GM19468 (cell line): ENCODE results near the gene TLE2.
"Not testable (repeated sequence)": the region's sequence is repeated elsewhere in the genome, so short reads cannot be mapped to it uniquely, and the experiment has no call there.

Source experiments
- ATAC-seq: cut with Tn5 transposase; IDR thresholded peaks from one replicate; pipeline ENCODE4 v1.9.1; 2021; ENCODE audit warnings: mild to moderate bottlenecking, moderate library complexity, moderate number of reproducible peaks; ENCODE audit not compliant: unreplicated experiment; ENCODE audit errors: extremely low read depth

Gene TLE2

DNA sequence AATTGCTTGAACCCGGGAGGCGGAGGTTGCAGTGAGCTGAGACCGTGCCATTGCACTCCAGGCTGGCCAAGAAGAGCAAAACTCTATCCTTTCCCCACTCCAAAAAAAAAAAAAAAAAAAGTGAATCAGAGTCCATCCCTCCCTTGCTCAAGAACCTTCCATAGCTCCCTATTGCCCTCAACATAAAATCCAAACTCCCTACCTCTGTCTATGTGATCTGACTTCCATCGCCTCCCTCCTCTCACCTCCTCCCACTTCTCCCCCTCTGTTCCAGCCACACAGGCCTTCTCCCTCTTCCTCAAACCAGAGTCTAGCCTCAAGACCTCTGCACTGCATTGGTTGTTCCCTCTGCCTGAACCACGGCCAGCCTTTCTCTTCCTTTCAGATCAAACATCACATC lies 10.0 kb upstream of the TLE2 start:
- no peak for ATAC-seq

DNA sequence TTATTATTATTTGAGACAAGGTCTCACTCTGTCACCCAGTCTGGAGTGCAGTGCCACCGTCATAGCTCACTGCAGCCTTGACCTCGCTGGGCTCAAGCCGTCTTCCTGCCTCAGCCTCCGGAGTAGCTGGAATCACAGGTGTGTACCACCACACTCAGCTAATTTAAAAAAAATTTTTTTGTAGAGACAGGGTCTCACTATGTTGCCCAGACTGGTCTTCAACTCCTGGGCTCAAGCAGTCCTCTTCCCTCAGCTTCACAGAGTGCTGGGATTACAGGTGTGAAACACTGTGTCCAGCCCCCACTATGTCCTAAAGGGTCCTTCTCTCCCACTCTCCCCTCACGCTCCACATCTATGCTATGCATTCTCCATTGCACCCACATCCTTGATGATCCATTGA lies 9.1 kb upstream of the TLE2 start:
- ATAC-seq, result no peak

DNA sequence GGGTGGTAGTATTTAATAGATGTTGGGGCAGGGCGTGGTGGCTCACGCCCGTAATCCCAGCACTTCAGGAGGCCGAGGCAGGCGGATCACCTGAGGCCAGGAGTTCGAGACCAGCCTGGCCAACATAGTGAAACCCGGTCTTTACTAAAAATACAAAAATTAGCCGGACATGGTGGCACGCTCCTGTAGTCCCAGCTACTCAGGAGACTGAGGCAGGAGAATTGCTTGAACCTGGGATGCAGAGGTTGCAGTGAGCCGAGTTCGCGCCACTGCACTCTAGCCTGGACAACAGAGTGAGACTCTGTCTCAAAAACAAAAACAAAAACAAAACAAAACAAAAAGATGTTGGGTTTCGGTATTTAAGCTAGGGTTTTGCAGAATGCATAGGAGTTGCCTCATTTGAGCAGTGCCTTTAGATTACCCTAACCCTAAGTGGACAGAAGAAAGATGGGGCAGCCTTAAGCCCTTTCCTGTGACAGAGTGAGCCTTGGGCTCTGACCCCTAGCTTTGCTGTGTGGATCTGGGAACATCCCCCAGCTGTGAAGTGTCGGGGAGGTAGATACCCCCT lies 8.0 kb upstream of the TLE2 start:
- not testable (repeated sequence) for ATAC-seq

DNA sequence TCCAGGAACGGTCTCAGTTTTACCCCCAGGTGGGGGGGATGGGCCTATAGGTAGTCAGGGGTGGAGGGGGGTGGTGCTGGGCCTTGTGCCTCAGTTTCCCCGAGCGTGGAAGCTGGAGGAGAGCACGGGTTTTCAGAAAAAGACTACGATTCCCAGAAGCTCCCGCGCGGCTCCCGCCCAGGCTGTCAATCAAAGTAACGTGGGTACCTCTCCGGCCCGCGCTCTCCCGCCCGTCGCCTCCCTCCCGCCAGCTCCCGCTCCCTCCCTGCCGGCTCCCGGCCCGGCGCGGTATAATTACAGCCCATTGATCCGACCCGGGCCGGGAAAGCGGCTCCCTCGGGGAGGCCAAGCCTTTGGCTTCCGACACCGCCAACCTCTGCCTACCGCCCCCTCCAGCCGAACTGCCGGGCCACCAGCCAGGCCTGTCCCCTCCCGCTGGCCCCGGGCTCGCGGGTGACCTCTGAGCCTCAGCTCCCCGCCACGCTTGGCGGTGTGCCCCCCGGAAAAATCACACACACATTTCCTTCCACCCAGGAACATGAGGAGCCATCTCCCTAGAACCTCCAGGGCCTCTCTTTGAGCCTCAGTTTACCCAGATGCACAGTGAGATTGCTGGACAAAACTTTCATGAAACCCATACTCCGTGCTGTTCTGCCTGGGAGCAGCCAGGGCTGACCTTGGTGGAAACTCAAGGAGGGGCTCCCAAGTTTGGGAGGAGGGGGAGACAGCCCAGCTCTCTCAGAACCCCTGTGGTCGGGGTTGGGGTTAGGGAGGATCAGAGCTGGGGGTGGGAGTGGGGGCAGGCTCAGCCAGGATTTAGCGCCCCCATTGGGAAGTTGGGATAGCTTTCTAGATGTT lies 7.3 kb upstream of the TLE2 start:
- ATAC-seq, result no peak

- peak; percentile 87 for ATAC-seq
Observed at GRCh38 chr19:3035542-3036118, 6.5 kb upstream of the TLE2 start.

DNA sequence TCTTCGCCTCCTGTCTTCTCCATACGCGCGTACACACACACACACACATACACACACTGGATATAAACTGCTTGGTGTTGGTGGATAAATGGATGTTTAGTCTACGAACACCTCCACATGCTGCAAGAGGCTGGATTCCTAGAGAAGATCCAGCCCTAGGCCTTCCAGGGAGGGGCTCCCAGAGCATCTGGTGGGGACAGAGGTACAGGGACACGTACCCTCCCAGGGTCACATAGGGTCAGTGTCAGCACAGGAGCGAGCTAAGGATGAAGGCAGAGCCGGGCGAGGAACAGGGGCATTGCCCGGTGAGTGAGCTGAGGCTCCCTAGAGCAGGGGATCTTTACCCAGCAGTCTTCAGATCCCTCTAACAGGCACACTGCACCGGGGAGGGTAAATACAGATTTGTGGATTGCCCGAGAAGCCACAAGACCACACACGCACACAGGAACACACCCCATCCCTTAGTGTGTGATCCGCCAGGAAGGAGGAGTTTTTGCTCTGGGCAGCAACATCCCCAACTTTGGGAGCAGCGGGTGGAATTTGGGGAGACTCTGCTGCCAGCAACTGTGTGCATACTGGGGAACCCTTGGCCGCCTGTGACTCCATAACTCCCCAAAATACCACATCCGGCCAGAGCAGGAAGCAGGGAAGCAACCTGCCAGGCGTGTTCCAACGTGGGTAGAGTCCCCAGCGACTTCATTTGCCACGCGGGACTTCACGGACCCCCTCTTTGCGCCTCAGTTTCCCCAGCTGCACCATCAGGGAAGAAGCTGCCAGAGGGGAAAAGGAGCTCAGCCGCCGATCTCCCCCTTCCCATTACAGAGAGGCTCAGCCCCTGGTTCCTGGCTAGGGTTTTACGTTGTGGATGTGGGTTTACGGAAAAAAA lies 5.8 kb upstream of the TLE2 start:
- no peak for ATAC-seq

- ATAC-seq, result no peak
Observed at GRCh38 chr19:3034406-3034655, 5.3 kb upstream of the TLE2 start.

- ATAC-seq, result no peak
Observed at GRCh38 chr19:3033595-3034405, 4.7 kb upstream of the TLE2 start.

DNA sequence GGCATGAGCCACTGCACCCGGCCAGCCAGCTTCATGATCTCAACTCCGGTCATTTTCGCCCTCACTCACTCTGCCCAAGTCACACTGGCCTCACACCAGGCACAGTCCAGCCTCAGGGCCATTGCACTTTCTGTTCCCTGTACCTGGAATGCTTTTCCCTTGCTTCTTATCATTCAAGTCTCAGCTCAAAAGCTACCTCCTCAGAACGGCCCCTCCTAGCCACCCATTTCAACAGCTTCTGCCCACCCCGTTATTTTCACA lies 2.5 kb upstream of the TLE2 start:
- ATAC-seq, result no peak

GRCh38 chr19:3028305-3029064 lies 595 bp downstream of the TLE2 start:
- no peak for ATAC-seq

- no peak for ATAC-seq
Observed at GRCh38 chr19:3027981-3028304, 1.1 kb downstream of the TLE2 start.

DNA sequence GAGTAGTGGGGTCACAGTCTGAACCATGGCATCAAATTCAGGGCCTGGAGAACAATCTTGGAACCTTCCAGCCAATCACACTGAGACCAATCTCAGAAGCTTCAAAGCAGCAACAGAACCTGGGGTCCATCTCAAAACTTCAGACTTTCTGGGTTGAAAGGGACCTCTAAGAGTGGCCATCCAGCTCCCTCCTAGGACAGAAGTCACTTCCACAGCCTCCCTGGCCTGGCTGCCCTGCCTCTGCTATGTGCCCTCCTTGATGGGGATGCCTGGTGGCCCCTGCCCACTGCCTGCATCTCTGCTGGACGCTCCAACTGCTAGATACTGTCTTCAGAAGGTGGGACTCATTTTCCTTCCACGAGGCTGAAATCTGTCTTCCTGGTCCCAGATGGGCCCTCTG lies 1.8 kb downstream of the TLE2 start:
- no peak for ATAC-seq

GRCh38 chr19:3026768-3027167 lies 2.3 kb downstream of the TLE2 start:
- no peak for ATAC-seq

GRCh38 chr19:3025549-3025886 lies 3.6 kb downstream of the TLE2 start:
- ATAC-seq, result no peak

DNA sequence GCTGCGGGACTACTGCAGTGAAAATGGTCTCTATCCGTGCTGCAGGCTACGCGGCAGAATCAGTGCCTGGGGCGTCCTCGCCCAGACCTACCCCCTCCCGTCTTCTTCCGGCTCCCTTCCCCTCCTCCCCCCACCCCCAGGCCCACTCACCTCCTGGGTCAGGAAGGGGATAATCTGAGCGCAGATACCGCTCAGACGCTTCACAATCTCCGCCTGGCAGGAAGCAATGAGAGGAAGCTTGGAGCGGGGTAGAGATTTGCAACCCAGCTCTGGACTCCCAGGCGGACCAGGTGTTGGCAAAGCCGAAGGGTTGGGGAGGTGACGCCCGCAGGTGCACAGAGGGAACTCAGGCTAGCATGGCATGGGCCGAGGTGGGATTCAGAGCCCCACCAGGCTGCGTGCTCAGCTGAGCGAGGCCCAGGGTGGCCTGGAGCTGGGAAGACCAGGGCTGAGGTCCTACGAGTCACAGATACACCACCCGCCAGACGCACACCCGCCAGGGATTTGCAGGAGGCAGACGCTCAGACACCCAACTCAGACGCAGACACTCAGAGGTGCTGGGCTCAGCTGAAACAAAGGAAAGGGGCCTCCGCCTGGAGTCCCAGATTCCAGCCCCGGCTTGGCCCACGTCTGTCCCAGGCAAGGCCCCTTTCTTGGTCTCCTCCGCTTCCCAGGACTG lies 4.1 kb downstream of the TLE2 start:
- ATAC-seq, result no peak

GRCh38 chr19:3024509-3024869 lies 4.6 kb downstream of the TLE2 start:
- no peak for ATAC-seq

GRCh38 chr19:3020321-3020960 lies 8.6 kb downstream of the TLE2 start:
- no peak for ATAC-seq

GRCh38 chr19:3019211-3019854 lies 9.7 kb downstream of the TLE2 start:
- no peak for ATAC-seq

DNA sequence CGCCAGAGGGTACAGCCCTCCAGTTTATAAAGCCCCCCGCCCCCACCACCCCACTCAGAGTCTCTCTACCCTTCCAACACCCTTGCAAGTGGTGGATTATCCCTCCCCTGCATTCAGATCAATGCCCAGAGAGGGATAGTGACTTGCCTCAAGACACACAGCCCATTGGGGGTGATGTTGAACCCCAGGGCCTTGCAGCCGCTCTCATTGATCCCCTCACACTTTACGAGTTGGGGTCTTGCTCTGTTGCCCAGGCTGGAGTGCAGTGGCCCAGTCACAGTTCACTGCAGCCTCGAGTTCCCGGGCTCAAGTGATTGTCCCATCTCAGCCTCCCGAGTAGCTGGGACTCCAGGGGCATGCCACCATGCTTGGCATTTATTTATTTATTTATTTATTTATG lies 11.2 kb downstream of the TLE2 start:
- ATAC-seq, result no peak
